Activated T-cell treated with anti-CD3 and anti-CD28 coated beads, Interleukin-2, amount 50 U/mL, for 48 hours (primary cell): ENCODE results near the gene SF1.

ENCODE experiments used
- DNase-seq, 2 experiments: peaks; one replicate each; pipeline ENCODE4 v3.0.0-alpha.2; 2020

SF1 gene

GRCh38 chr11:64723907-64724862 lies 54.2 kb downstream of the SF1 start:
- peak in 1 of 2 experiments; percentile 30 for DNase-seq

- peak; percentile 88 to 94 for DNase-seq
These were observed 55.0 kb downstream of the SF1 start, which contains the start of gene NRXN2 for GRCh38 chr11:64723117-64723906. NRXN2 (minus strand) TSS chr11:64723197; CDS start chr11:64713699, 9,498 bp downstream.

- no peak for DNase-seq
These were observed 55.9 kb downstream of the SF1 start for GRCh38 chr11:64722141-64723065.

- no peak for DNase-seq
These were observed 57.0 kb downstream of the SF1 start for GRCh38 chr11:64721359-64721699.

GRCh38 chr11:64720640-64721358 lies 57.5 kb downstream of the SF1 start:
- DNase-seq: no peak

- no peak for DNase-seq
These were observed 58.2 kb downstream of the SF1 start for GRCh38 chr11:64720167-64720566.

- no peak for DNase-seq
These were observed 58.9 kb downstream of the SF1 start for GRCh38 chr11:64719406-64719805.

GRCh38 chr11:64718780-64719124 lies 59.6 kb downstream of the SF1 start:
- no peak for DNase-seq

GRCh38 chr11:64718084-64718779 lies 60.1 kb downstream of the SF1 start:
- no peak for DNase-seq

- no peak for DNase-seq
These were observed 61.1 kb downstream of the SF1 start for GRCh38 chr11:64717268-64717578.

- DNase-seq: no peak
These were observed 61.7 kb downstream of the SF1 start for GRCh38 chr11:64716473-64717267.

- no peak for DNase-seq
These were observed 62.4 kb downstream of the SF1 start for GRCh38 chr11:64715756-64716472.

- DNase-seq: no peak
These were observed 63.2 kb downstream of the SF1 start for GRCh38 chr11:64715110-64715509.

- no peak for DNase-seq
These were observed 63.7 kb downstream of the SF1 start for GRCh38 chr11:64714666-64715065.
